ENCODE measurements around the gene KMT5C.

- no peak for TF ChIP-seq EP300 (IDR thresholded peaks at IDR 0.05)
- no peak for TF ChIP-seq CTCF (IDR thresholded peaks at IDR 0.05)
- TF ChIP-seq POLR2A (IDR thresholded peaks at IDR 0.05; ENCODE audit: low read depth) = no peak
Measured at GRCh38 chr19:55341595-55342531, 2.2 kb downstream of the KMT5C start.

All from esophagus muscularis mucosa (tissue), 4 donors.